Cardiac fibroblast (primary cell): ENCODE data around the gene XYLT1.

Experiments used
- DNase-seq, 2 donors: peaks; one replicate each; pipeline versions ENCODE4 v3.0.0 to v3.0.0-alpha.2; 2010; ENCODE audit warnings: low read depth in 2 of 2
- H3K4me3 ChIP-seq, 2 donors: replicated peaks in 1 of 2; 1 replicate in 1 of 2; 2 replicates in 1 of 2; pipeline ENCODE4 v1.5.1; 2011; ENCODE audit warnings: low read depth in 2 of 2, low read length in 2 of 2, mild to moderate bottlenecking in 2 of 2, moderate library complexity in 1 of 2
- CTCF ChIP-seq: IDR thresholded peaks from one replicate; pipeline ENCODE4 v1.5.1; 2011; ENCODE audit warnings: low read depth, mild to moderate bottlenecking, low read length, inconsistent platforms

Gene XYLT1

DNA sequence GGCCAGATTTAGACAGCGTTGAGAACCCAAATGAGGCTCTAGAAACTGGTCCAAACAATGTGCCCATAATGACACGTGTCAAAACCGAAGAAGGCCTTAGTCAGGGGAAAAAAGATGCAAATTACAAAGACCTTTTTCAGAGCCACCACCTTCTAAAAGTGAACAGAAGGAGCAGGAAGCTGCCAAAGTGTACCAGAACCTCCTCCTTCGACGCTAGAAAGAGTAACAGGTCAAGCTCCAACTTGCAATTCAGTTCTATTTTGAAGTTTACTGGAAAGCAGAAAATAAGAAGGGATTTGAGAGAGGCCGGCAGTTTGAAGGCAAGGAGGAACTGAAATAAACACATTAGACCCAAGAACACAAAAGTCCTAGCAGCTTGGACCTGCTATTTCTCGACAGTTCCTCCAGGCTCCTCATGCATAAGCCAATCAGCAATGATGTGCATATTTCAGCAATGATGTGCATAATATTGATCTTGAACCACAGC is 61.8 kb downstream of the XYLT1 start:
- no peak for DNase-seq
- no peak for TF ChIP-seq CTCF
- H3K4me3 ChIP-seq, result no peak overlapping the region

DNA sequence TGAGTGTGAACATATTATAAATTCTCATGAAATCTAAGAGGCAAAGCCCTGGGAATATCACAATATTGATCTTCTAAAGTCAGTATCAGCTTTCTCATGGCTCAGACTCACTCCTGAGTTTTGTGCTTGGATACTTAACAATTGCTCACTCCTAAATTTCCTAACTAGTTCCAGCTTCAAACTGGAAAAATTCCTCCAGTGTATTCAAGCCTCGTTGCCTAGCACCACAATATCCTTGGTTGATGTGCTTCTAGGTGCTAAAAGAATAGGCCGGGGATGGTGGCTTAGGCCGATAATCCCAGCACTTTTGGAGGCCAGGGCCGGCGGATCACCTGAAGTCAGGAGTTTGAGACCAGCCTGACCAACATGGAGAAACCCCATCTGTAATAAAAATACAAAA is 62.5 kb downstream of the XYLT1 start:
- no peak for DNase-seq
- TF ChIP-seq CTCF, result no peak
- H3K4me3 ChIP-seq, result no peak overlapping the region

DNA sequence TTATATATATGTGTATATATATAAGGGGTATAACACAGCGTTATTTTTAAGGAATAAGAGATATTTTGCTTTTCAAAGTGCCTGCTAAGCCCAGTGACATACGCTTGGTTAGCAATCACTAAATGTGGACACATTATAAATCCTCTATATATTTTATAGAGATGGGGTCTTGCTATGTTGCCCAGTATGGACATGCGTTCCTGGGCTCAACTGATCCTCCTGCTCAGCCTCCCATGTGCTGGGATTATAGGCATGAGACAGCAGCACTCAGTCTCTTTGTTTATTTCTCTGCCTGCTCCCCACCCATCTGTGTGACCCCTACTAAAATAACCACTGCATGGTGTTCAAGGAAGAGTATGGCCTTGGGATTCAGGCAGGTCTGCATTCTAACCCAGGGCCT is 63.4 kb downstream of the XYLT1 start:
- no peak for DNase-seq
- H3K4me3 ChIP-seq, result no peak overlapping the region
- no peak for TF ChIP-seq CTCF

DNA sequence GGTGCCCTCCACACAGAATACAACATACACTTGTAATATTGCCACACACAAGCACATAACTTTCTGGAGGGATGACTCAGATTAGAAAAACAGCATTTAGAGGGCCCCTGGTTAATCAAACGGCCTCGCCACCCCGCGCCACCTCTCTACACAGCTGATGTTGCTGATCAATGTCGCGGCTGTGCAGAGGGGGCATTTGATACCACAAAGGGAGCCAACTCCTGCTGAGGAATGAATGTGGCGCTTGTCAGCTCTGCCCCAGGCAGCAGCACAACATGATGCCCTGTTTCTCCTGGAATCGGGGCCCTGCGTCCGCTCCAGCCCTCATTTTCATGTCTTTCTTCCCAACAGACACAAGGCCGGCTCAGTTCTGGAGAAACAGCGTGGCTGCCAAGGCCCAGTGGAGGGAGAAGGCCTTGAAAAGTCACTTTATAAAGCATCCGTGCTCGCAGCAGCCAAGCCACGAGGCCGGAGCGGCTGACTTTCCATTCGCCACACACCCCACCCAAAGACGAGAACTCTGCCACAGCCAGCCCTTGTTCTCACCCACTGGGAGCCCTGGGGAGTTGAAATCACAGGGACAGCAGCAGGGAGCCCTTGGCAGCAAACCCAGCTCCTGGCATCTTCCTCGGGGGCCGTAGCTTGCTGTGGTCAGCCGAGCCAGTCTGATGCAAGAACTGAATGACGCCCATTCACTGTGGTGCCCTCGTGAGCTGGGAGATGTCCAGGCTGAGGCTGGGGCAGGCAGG is 65.6 kb downstream of the XYLT1 start:
- DNase-seq, result peak; percentile 76 to 79
- no peak for TF ChIP-seq CTCF
- H3K4me3 ChIP-seq, result no peak overlapping the region

- no peak overlapping the region for H3K4me3 ChIP-seq
- no peak for DNase-seq
- TF ChIP-seq CTCF, result no peak
These were observed 66.8 kb downstream of the XYLT1 start for GRCh38 chr16:17403859-17404545.

DNA sequence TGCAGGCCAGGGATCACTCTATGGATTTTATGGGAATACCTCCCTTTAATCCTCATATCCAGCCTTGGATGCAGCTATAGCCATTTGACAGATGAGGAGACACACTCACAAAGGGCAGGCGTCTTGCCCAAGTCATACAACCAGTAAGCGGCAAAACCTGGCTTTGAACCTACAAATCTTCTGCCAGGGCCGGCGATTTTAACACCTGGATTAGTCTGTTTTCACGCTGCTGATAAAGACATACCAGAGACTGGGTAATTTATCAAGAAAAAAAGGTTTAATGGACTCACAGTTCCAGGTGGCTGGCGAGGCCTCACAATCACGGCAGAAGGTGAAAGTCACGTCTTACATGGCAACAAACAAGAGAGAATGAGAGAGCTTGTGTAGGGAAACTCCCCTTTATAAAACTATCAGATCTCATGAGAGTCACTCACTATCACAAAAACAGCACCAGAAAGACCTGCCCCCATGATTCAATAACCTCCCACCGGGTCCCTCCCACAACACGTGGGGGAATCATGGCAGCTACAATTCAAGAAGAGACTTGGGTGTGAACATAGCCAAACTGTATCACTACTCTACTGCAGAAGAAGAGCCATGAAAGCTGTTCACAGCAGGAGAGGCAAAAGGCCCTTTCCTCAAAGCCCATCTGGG is 67.5 kb downstream of the XYLT1 start:
- no peak overlapping the region for H3K4me3 ChIP-seq
- TF ChIP-seq CTCF, result no peak
- no peak for DNase-seq
